RWPE2 (cell line): ENCODE results near the gene TRIM22.

Experiments used
- ATAC-seq: fragments of 200-7000 bp; cut with Tn5 transposase; 3 replicates; pipeline ENCODE4 v1.9.1; 2021; ENCODE audit warnings: low read depth
- DNase-seq: peaks from one replicate; pipeline ENCODE4 v3.0.0-alpha.2; 2020; ENCODE audit warnings: low spot score
- H3K27ac ChIP-seq: fragments of 450-650 bp; 2 replicates; pipeline ENCODE4 v1.5.1; 2017; ENCODE audit warnings: mild to moderate bottlenecking; ENCODE audit not compliant: poor library complexity, severe bottlenecking
- H3K27me3 ChIP-seq: fragments of 250-450 bp; sonication (Bioruptor Pico); 2 replicates; pipeline ENCODE4 v1.5.1; 2021; ENCODE audit warnings: mild to moderate bottlenecking, moderate library complexity; ENCODE audit not compliant: insufficient read depth, poor library complexity, severe bottlenecking
- H3K36me3 ChIP-seq: fragments of 250-450 bp; sonication (Bioruptor Pico); 2 replicates; pipeline ENCODE4 v1.5.1; 2020; ENCODE audit warnings: low read depth, mild to moderate bottlenecking, moderate library complexity
- H3K4me1 ChIP-seq: fragments of 250-450 bp; sonication (Bioruptor Pico); 2 replicates; pipeline ENCODE4 v1.5.1; 2021; ENCODE audit warnings: mild to moderate bottlenecking, moderate library complexity; ENCODE audit not compliant: insufficient read depth, poor library complexity, severe bottlenecking
- H3K4me3 ChIP-seq: fragments of 250-450 bp; sonication (Bioruptor Pico); 2 replicates; pipeline ENCODE4 v1.5.1; 2021; ENCODE audit warnings: mild to moderate bottlenecking, moderate library complexity; ENCODE audit not compliant: severe bottlenecking
- H3K9me3 ChIP-seq: fragments of 250-450 bp; sonication (Bioruptor Pico); 2 replicates; pipeline ENCODE4 v1.5.1; 2021; ENCODE audit warnings: mild to moderate bottlenecking, moderate library complexity; ENCODE audit not compliant: severe bottlenecking
- CTCF ChIP-seq: fragments of 450-650 bp; IDR thresholded peaks from one replicate; pipeline ENCODE4 v1.5.1; 2017; ENCODE audit warnings: mild to moderate bottlenecking, moderate library complexity; ENCODE audit not compliant: poor library complexity, severe bottlenecking

Gene TRIM22

GRCh38 chr11:5658318-5658717 is 31.3 kb upstream of the TRIM22 start:
- H3K9me3 ChIP-seq, result no peaks in the 10 kb centered on the region
- no peak overlapping the region for H3K4me3 ChIP-seq
- H3K36me3 ChIP-seq, result peaks cover 3% of the 10 kb centered on the region
- no peaks in the 10 kb centered on the region for H3K27me3 ChIP-seq
- DNase-seq (no peak), ATAC-seq (no peak)
- H3K4me1 ChIP-seq, result no peaks in the 10 kb centered on the region
- H3K27ac ChIP-seq, result no peak overlapping the region
- no peak for TF ChIP-seq CTCF

- Histone ChIP-seq H3K4me1 (no peaks in the 10 kb centered on the region), H3K27ac (no peak overlapping the region), H3K4me3 (no peak overlapping the region), H3K36me3 (peaks cover 47% of the 10 kb centered on the region), H3K9me3 (no peaks in the 10 kb centered on the region), H3K27me3 (no peaks in the 10 kb centered on the region)
- no peak for DNase-seq
- no peak for ATAC-seq
- TF ChIP-seq CTCF, result no peak
Measured at GRCh38 chr11:5663511-5663910, 26.1 kb upstream of the TRIM22 start.

- H3K9me3 ChIP-seq, result no peaks in the 10 kb centered on the region
- ATAC-seq (no peak), DNase-seq (no peak)
- no peaks in the 10 kb centered on the region for H3K27me3 ChIP-seq
- no peak overlapping the region for H3K4me3 ChIP-seq
- H3K36me3 ChIP-seq, result peaks cover 61% of the 10 kb centered on the region
- H3K27ac ChIP-seq, result no peak overlapping the region
- no peak for TF ChIP-seq CTCF
- H3K4me1 ChIP-seq, result no peaks in the 10 kb centered on the region
Measured at GRCh38 chr11:5665051-5665570, 24.5 kb upstream of the TRIM22 start.

- Histone ChIP-seq H3K36me3 (peaks cover 68% of the 10 kb centered on the region), H3K9me3 (no peaks in the 10 kb centered on the region), H3K27ac (no peak overlapping the region), H3K4me3 (no peak overlapping the region), H3K27me3 (no peaks in the 10 kb centered on the region), H3K4me1 (no peaks in the 10 kb centered on the region)
- DNase-seq (no peak), ATAC-seq (no peak)
- TF ChIP-seq CTCF, result no peak
Measured at GRCh38 chr11:5665746-5666401, 23.7 kb upstream of the TRIM22 start.

GRCh38 chr11:5666402-5666793 is 23.2 kb upstream of the TRIM22 start:
- Histone ChIP-seq H3K36me3 (peaks cover 73% of the 10 kb centered on the region), H3K9me3 (no peaks in the 10 kb centered on the region), H3K27ac (no peak overlapping the region), H3K4me3 (no peak overlapping the region), H3K27me3 (no peaks in the 10 kb centered on the region), H3K4me1 (no peaks in the 10 kb centered on the region)
- DNase-seq, result no peak
- ATAC-seq, result no peak
- TF ChIP-seq CTCF, result no peak
